Lower lobe of right lung (tissue), 2 donors: Measurements from ENCODE around the gene TANC1. TPM values are rescaled to one million over a fixed set of nuclear protein-coding genes. Genes with fewer than 3 reads are reported as not detected.

Experiments used
- ATAC-seq, 2 donors: fragments of 200-7000 bp; cut with Tn5 transposase; one replicate each; pipeline ENCODE4 v1.9.1; 2020 to 2022; ENCODE audit warnings: mild to moderate bottlenecking in 2 of 2, moderate library complexity in 2 of 2
- DNase-seq: peaks from one replicate; pipeline ENCODE4 v3.0.0-alpha.2; 2020
- H3K27ac ChIP-seq: fragments of 200-600 bp; one replicate; pipeline ENCODE4 v1.8.0; 2022
- H3K27me3 ChIP-seq: fragments of 200-600 bp; one replicate; pipeline ENCODE4 v1.8.0; 2022; ENCODE audit warnings: low read depth
- H3K36me3 ChIP-seq: fragments of 200-600 bp; one replicate; pipeline ENCODE4 v1.8.0; 2022; ENCODE audit warnings: mild to moderate bottlenecking
- H3K4me1 ChIP-seq: fragments of 200-600 bp; one replicate; pipeline ENCODE4 v1.8.0; 2022
- H3K4me3 ChIP-seq: fragments of 200-600 bp; one replicate; pipeline ENCODE4 v1.8.0; 2022; ENCODE audit warnings: mild to moderate bottlenecking
- H3K9me3 ChIP-seq: fragments of 200-600 bp; one replicate; pipeline ENCODE4 v1.8.0; 2022
- intact Hi-C: fragments of 100-400 bp; cut with DNase I; formaldehyde crosslinking; loops from one replicate; pipeline ENCODE4 v1.11.0; 2022
- total RNA-seq: library from RNA; stranded (reverse); fragmentation: NEBNext Ultra II Directional; extraction: Animal tissue kit (Norgen Biotek cat#: 25700); gene quantifications from one replicate; pipeline ENCODE4 v1.2.1, GENCODE V29; 2021
- TF ChIP-seq, protein P1 (sequence below): fragments of 200-600 bp; IDR thresholded peaks from one replicate; pipeline ENCODE4 v1.8.0; 2022; ENCODE audit warnings: antibody characterized with exemption, mild to moderate bottlenecking
- donor health status: DM: no; HTN: yes; CAD: no; lungs with severe emphysema.

Gene TANC1
- total RNA-seq, 1 donor from 2014 or later: 39.5 TPM

- intact Hi-C loops: no loop called here
- Histone ChIP-seq H3K27ac (no peak overlapping the region), H3K4me3 (no peak overlapping the region), H3K4me1 (peaks cover 37% of the 10 kb centered on the region), H3K36me3 (no peaks in the 10 kb centered on the region), H3K9me3 (no peaks in the 10 kb centered on the region), H3K27me3 (no peaks in the 10 kb centered on the region)
- DNase-seq: no peak
- TF ChIP-seq, protein P1, sequence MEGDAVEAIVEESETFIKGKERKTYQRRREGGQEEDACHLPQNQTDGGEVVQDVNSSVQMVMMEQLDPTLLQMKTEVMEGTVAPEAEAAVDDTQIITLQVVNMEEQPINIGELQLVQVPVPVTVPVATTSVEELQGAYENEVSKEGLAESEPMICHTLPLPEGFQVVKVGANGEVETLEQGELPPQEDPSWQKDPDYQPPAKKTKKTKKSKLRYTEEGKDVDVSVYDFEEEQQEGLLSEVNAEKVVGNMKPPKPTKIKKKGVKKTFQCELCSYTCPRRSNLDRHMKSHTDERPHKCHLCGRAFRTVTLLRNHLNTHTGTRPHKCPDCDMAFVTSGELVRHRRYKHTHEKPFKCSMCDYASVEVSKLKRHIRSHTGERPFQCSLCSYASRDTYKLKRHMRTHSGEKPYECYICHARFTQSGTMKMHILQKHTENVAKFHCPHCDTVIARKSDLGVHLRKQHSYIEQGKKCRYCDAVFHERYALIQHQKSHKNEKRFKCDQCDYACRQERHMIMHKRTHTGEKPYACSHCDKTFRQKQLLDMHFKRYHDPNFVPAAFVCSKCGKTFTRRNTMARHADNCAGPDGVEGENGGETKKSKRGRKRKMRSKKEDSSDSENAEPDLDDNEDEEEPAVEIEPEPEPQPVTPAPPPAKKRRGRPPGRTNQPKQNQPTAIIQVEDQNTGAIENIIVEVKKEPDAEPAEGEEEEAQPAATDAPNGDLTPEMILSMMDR: no peak
- ATAC-seq: no peak
Measured at GRCh38 chr2:159144776-159145614, 176.6 kb downstream of the TANC1 start.

- Histone ChIP-seq H3K9me3 (no peaks in the 10 kb centered on the region), H3K36me3 (peaks cover 7% of the 10 kb centered on the region), H3K27ac (no peak overlapping the region), H3K27me3 (no peaks in the 10 kb centered on the region), H3K4me1 (peaks cover 45% of the 10 kb centered on the region), H3K4me3 (no peak overlapping the region)
- DNase-seq (no peak), ATAC-seq (no peak)
- intact Hi-C loops: no loop called here
- TF ChIP-seq, protein P1: no peak
Measured at GRCh38 chr2:159145745-159146354, 177.4 kb downstream of the TANC1 start.

GRCh38 chr2:159146996-159147666, 178.7 kb downstream of the TANC1 start:
- Histone ChIP-seq H3K36me3 (peaks cover 18% of the 10 kb centered on the region), H3K27ac (peak overlapping the region; percentile 68), H3K27me3 (no peaks in the 10 kb centered on the region), H3K4me1 (peaks cover 53% of the 10 kb centered on the region), H3K4me3 (no peak overlapping the region), H3K9me3 (no peaks in the 10 kb centered on the region)
- intact Hi-C loops: no loop called here
- TF ChIP-seq, protein P1: no peak
- peak; percentile 82 to 85 for ATAC-seq
- no peak for DNase-seq

DNA sequence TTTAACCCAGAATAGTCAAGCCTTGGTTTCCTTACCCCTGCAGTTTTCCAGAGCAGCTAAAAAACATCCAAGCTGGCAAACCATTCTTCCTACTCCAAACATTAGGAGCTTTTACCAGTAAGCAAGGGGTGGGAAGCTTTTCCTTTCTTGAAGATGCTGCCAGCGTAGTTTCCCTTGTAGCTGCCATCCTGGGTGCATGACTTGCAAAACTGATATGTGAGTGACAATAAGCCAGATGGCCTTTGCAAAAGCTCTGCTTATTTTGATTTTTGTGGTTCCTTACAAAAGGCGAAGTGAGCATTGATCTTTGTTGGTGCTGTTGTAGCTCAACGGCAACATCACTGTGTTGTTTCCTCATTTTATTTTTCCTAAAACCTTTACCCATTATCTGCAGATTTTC, 179.2 kb downstream of the TANC1 start:
- H3K9me3 ChIP-seq: no peaks in the 10 kb centered on the region
- TF ChIP-seq, protein P1: no peak
- no peaks in the 10 kb centered on the region for H3K27me3 ChIP-seq
- no peak overlapping the region for H3K4me3 ChIP-seq
- DNase-seq: no peak
- peaks cover 56% of the 10 kb centered on the region for H3K4me1 ChIP-seq
- peaks cover 18% of the 10 kb centered on the region for H3K36me3 ChIP-seq
- intact Hi-C loops: no loop called here
- no peak for ATAC-seq
- H3K27ac ChIP-seq: peak overlapping the region; percentile 68

GRCh38 chr2:159148901-159149300, 180.5 kb downstream of the TANC1 start:
- ATAC-seq (no peak), DNase-seq (no peak)
- Histone ChIP-seq H3K27ac (no peak overlapping the region), H3K27me3 (no peaks in the 10 kb centered on the region), H3K4me1 (peaks cover 68% of the 10 kb centered on the region), H3K4me3 (no peak overlapping the region), H3K36me3 (peaks cover 18% of the 10 kb centered on the region), H3K9me3 (no peaks in the 10 kb centered on the region)
- TF ChIP-seq, protein P1: no peak
- intact Hi-C loops: no loop called here
